Prostate gland (tissue), 2 donors: Measurements from ENCODE around the gene COX19.

Experiments
- POLR2AphosphoS5 ChIP-seq: sonication (generic); formaldehyde crosslinking; IDR thresholded peaks from one replicate; pipeline ENCODE4 v1.6.1; 2017; ENCODE audit warnings: antibody characterized with exemption
- TF ChIP-seq, protein P1 (sequence below), 4 experiments: fragments of 200-600 bp in 2 of 4; fragments of 450-650 bp in 2 of 4; sonication (generic) in 2 of 4; IDR thresholded peaks; 1 replicate in 3 of 4; 2 replicates in 1 of 4; pipeline ENCODE4 v1.5.1; 2016 to 2019; ENCODE audit warnings: antibody characterized with exemption in 4 of 4, mild to moderate bottlenecking in 2 of 4, moderate library complexity in 2 of 4

DNA sequence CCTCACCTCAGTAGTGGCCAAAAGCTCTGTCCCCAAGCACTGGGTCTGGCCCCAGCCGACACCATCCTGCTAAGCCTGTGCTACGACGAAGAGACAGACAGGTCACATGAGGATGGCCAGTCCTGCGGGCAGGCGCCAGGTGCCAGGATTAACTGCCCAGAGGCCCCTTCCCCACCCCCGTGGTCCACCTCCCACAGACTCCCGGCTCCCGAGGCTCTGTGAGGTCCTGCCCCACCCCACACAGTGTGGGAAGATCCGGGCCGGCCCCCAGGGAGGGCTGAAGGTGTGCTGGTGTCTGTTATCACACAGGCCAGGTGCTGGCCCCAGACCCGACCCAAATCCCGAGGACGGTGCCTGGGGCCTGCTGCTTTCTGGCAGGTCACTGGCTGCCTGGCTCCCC lies 34.9 kb upstream of the COX19 start:
- TF ChIP-seq, protein P1, sequence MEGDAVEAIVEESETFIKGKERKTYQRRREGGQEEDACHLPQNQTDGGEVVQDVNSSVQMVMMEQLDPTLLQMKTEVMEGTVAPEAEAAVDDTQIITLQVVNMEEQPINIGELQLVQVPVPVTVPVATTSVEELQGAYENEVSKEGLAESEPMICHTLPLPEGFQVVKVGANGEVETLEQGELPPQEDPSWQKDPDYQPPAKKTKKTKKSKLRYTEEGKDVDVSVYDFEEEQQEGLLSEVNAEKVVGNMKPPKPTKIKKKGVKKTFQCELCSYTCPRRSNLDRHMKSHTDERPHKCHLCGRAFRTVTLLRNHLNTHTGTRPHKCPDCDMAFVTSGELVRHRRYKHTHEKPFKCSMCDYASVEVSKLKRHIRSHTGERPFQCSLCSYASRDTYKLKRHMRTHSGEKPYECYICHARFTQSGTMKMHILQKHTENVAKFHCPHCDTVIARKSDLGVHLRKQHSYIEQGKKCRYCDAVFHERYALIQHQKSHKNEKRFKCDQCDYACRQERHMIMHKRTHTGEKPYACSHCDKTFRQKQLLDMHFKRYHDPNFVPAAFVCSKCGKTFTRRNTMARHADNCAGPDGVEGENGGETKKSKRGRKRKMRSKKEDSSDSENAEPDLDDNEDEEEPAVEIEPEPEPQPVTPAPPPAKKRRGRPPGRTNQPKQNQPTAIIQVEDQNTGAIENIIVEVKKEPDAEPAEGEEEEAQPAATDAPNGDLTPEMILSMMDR (IDR thresholded peaks at IDR 0.05), result no peak
- TF ChIP-seq POLR2AphosphoS5, result no peak
